Measurements from ENCODE around the gene LRRIQ1.
"Not testable (repeated sequence)": the region's sequence is repeated elsewhere in the genome, so short reads cannot be mapped to it uniquely, and the experiment has no call there.

The LRRIQ1 gene

DNA sequence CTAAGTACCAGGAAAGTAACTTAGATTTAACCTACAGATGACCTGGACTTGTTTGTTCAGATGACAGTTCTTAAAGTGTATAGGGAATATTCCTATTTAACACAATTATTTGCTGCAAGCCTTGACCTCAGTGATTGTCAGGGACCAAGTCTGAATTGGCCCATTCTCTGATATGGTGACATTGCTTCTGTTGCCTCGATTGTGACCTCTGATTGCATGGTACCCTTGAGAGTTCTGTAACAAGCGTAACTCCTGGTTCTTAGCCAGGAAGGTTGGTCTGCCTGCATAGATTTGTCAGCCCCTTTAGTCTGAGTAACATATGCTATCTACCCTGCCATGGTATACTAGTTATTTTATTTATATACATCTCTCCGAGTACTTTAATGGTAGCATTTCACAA is 150.1 kb downstream of the LRRIQ1 start:
- DNase-seq (ENCODE audit: low read depth) = no peak

DNA sequence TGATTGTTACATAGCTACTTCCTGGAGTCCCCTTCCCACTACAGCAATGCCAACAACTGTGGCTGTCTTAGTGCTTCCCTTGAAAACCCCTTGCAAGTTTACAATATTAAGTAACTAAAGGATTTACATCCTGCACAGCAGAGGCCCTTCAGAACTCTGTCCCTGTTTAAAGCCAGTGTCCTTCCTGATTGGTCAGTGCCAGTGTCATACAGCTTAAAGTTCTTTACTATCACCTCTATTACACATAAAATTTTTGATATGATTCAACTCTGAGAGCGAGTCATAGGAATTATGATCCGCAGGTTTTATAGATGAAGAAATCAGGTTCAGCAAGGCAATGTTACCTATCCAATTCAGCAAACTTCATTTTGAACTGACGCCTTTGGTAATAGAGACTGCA is 152.5 kb downstream of the LRRIQ1 start:
- no peak for DNase-seq (ENCODE audit: low read depth)

GRCh38 chr12:85190728-85191127 is 154.6 kb downstream of the LRRIQ1 start:
- no peak for DNase-seq (ENCODE audit: low read depth)

DNA sequence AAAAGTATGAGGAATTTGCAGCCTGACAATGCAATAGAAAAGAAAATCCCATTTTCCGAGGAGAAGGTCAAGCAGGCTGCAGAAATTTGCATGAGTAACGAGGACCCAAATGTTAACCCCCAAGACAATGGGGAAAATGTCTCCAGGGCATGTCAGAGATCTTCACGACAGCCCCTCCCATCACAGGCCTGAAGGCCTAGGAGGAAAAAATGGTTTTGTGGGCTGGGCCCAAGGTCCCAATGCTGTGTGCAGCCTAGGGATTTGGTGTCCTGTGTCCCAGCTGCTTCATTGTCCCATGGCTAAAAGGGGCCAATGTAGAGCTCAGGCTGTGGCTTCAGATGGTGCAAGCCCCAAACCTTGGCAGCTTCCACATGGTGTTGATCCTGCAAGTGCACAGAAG is 167.7 kb downstream of the LRRIQ1 start:
- DNase-seq (ENCODE audit: low read depth) = not testable (repeated sequence)

GRCh38 chr12:85206543-85206942 is 170.4 kb downstream of the LRRIQ1 start:
- DNase-seq (ENCODE audit: low read depth) = no peak

GRCh38 chr12:85224339-85224738 is 188.2 kb downstream of the LRRIQ1 start:
- DNase-seq (ENCODE audit: low read depth) = not testable (repeated sequence)

DNA sequence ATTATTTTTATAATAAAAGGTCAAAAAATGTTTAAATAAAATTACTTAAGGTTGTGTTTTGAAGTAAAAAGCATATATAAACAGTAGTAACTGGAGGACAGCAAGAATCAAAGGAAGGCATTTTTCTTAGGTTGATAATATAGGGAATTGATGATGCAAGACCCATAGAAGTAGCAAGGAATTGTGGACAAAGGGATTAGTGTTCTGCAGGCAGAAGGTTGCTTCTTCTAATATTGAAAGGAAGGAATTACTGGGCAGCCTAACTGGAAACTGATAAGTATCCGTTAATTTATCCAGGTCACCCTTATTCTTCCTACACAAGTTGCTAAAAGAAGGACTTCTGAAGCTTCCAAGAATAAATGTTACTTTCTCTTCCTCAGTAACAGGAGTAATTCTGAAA is 189.3 kb downstream of the LRRIQ1 start:
- no peak for DNase-seq (ENCODE audit: low read depth)

DNA sequence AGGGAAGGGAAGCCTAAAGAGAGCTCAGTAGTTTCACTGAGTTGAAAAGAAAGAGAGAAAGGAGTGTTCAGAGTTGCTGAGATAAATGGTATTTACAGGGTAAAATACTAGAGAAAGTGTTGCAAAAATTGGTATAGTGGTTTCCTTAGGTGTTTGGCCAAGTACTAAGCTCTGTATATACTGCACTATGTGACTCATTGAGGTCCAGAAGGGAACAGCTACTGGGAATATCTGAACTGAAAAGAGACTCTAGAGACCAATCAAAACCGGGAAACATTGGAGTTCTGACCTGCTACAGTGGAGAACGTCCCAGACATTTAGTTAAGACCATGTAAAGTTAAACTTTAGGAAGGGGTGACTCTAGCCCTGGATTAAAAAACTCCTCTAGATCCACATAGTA is 201.2 kb downstream of the LRRIQ1 start:
- no peak for DNase-seq (ENCODE audit: low read depth)

DNA sequence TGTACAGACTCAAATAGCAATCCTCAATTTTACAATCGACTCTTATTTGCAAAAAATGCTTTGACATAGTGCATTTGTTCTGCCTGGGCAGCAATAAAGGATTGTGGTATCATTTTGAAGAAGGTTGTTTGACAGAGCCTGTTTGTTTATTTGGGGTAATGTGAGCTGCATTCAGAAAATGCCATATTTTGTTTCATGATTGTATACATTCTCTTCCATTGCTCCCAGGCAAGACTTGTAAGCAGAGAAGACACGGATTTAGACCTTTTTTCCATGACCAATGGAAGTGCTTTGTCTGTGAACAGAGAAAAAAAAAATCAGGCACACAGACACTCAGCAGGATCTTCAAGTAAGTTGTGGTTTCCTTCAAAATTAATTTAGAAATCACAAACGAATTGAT is 208.4 kb downstream of the LRRIQ1 start:
- no peak for DNase-seq (ENCODE audit: low read depth)

GRCh38 chr12:85253853-85254252 is 217.7 kb downstream of the LRRIQ1 start:
- no peak for DNase-seq (ENCODE audit: low read depth)

GRCh38 chr12:85257671-85258070 is 221.5 kb downstream of the LRRIQ1 start:
- DNase-seq (ENCODE audit: low read depth) = no peak

GRCh38 chr12:85260447-85260846 is 224.3 kb downstream of the LRRIQ1 start:
- DNase-seq (ENCODE audit: low read depth) = no peak

DNA sequence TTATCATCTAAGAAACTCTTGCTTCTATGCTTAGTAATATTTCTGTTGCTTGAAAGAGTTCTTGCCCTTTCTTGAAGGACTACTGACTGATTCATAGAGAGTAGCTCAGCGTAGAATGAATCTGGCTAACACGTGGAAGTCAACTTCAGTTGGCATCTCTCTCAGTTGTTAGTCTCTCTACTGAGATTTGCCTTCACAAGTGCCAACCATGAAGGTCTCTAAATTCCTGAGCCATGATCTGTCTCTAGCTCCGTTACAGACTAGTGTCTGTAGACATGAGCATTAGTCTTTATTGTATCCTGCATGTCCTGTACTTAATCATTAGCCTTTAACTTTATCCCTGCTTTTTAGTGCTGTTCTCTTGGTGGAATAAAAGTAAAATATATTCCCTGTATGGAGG is 224.7 kb downstream of the LRRIQ1 start:
- no peak for DNase-seq (ENCODE audit: low read depth)

DNA sequence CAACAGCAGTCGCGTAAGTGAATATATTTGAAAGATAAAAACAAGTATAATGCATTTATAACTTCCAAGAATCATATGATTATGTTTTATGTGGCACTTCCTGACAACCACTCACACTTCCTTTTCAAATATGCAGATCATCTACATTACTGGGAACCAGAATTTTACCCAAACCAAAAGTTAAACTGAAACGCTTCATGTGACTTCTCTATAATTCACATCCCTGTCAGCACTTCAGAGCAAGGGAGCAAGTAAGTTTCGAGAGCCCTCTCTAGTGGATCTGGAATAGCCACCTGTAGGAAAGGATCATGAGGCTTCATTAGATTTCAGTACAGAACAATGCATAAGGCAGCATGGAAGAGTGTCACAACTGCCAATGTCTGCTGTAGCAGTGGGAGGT is 230.2 kb downstream of the LRRIQ1 start:
- no peak for DNase-seq (ENCODE audit: low read depth)

DNA sequence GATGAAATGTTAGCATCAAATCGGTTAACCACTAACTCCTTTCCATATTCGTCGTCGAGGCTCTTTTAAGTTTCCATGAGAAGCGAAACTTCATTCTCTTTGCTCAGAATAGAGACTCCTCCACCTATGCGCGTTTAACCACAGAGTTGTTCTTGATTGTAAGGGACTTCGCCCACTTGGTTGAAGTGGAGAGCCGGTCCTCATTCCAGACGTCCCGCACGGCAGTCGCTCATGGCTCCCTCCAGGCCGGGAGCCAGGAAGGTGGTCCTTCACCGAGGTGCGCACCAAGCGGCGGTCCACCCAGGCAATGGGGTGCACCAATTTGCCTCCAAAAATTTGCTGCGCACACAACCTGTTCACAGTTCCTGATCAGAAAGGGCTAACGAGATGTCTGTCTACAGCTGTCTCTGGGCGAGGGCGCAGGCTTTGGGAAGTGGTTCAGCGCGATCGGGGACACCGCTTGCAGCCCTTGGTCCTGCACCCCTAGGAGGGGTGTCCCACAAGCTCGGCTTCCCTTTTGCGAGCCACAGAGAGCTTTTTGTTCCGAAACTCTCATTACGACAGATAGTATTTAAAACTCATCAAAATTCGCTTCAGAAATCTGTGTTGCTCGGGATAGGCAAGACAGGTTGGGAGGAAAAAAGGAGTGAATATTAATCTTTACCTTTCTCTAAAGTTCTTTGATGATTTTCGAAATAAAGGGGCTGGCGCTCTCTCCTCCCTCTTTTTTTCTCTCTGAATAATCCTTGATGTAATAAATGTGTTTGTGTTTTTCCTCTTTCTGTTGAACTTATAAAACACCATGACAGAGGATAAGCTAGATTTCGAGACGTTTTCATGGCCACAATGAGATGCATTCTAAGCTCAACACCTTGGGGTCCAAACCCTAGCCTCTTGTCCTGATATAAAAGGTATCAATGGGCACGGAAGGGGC is 237.5 kb downstream of the LRRIQ1 start:
- DNase-seq (ENCODE audit: low read depth) = no peak

GRCh38 chr12:85274315-85274651 is 238.1 kb downstream of the LRRIQ1 start:
- no peak for DNase-seq (ENCODE audit: low read depth)

DNA sequence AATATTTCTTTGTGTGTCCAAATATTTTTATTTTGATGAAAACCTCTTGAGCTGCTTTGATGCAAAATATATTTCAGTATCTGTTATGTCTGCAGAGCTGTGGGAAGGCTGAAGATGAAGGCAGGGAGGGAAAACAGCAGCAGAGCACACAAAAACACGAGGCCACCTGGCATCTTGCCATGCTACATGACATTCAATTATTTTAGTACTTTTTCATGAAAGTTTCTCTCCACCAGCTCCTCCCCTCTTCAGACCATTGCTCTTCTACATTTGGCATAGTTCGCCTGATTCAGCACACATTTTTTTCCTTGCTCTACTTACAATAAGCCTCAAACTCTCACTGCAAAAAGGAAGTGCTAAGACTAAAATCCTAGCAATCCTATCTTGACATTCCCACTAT is 239.2 kb downstream of the LRRIQ1 start:
- no peak for DNase-seq (ENCODE audit: low read depth)

- DNase-seq (ENCODE audit: low read depth) = no peak
These were observed 241.0 kb downstream of the LRRIQ1 start for GRCh38 chr12:85277191-85277590.

- DNase-seq (ENCODE audit: low read depth) = no peak
These were observed 241.9 kb downstream of the LRRIQ1 start for GRCh38 chr12:85277900-85278597.

DNA sequence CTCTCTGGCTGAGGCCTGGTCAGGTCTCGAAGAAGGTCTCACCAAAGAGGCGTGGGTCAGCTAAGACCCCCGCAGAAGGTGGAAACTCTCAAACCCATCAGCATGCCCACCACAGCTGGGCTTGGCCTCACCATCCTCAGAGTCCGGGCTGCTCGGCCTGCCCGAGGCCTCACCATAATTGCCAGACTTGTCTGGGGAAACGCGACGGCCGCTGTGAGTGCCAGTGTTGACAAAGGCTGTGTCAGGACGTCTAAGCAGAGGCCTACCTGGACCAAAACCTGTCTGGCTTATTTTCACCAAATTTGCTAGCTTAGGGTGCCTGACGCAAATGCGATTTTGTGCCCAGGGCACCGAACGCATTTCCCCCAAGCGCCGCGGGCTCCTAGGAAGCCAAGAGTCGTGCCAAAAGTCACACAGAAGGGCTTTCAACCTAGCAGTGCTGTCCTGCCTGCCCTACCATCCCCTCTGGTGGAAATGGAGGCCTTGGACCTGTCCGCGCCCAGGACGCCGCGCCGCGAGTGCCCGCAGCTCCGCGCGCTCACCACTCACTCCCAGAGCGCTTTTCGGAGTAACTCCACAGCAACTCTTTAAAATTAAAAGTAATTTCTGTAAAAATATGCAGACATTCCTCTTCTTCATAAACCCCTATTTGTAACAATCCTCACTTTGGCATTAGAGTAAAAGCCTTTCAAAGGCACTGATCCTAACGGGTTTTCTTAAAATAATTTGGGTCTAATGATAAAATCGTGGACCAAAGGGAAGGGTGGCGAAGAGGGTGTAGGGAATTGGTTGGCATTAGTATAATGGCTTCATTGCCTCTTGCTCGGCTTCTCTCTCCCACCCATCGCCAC is 242.7 kb downstream of the LRRIQ1 start:
- no peak for DNase-seq (ENCODE audit: low read depth)

GRCh38 chr12:85279449-85280164 is 243.5 kb downstream of the LRRIQ1 start:
- DNase-seq (ENCODE audit: low read depth) = no peak
